GM19467 (cell line): ENCODE results near the gene ZNF70.

Experiments used
- ATAC-seq: cut with Tn5 transposase; IDR thresholded peaks from one replicate; pipeline ENCODE4 v1.9.1; 2021; ENCODE audit warnings: mild to moderate bottlenecking, moderate library complexity; ENCODE audit not compliant: unreplicated experiment

ZNF70 gene

DNA sequence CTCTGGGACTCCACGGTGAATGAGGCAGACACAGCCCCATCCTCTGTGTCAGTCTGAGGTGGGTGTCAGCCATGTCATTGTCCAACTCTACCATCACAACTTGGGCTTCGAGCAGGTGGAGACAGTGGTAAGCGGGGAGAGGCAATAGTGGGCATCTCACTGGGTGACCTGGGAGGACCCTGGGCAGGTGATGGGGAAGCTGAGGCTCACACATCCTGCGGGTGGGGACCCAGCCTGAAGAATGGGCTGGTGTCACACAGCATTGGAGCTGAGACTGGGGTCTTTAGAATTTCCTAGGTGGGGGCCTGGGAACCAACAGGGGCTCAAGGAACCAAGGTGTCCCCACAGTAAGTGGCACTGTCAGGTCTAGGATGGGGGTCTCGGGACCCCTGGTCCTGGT lies 28.8 kb upstream of the ZNF70 start:
- ATAC-seq: no peak

DNA sequence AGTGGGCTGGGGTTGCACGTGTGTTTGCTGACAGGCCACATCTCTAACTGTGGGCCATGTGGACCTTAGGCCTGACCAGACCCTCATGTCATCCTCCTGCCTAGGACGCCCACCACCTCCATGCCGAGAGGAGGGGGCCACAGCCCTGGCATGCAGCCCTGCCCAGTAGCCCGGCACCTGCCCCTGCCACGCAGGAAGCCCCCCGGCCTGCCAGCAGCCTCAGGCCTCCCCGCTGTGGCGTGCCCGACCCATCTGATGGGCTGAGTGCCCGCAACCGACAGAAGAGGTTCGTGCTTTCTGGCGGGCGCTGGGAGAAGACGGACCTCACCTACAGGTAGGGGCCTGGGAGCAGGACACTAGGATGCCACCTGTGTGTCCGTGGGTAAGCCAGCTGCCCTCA lies 28.2 kb upstream of the ZNF70 start:
- no peak for ATAC-seq

DNA sequence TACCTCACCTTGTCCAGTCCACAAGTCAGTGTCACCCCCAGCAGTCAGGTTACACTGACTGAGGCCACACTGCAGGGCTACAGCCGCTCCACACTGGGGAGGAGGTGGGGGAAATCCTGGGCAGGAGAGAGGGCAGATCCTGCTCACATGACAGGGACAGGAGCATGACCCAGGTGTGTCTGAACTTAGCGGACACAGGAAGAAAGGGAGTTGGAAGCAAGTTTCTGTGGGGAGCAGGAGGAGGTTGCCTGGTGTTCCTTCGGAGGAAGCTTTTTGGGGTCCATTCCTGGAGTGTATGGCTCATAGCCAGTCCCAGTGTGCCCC lies 27.6 kb upstream of the ZNF70 start:
- no peak for ATAC-seq

DNA sequence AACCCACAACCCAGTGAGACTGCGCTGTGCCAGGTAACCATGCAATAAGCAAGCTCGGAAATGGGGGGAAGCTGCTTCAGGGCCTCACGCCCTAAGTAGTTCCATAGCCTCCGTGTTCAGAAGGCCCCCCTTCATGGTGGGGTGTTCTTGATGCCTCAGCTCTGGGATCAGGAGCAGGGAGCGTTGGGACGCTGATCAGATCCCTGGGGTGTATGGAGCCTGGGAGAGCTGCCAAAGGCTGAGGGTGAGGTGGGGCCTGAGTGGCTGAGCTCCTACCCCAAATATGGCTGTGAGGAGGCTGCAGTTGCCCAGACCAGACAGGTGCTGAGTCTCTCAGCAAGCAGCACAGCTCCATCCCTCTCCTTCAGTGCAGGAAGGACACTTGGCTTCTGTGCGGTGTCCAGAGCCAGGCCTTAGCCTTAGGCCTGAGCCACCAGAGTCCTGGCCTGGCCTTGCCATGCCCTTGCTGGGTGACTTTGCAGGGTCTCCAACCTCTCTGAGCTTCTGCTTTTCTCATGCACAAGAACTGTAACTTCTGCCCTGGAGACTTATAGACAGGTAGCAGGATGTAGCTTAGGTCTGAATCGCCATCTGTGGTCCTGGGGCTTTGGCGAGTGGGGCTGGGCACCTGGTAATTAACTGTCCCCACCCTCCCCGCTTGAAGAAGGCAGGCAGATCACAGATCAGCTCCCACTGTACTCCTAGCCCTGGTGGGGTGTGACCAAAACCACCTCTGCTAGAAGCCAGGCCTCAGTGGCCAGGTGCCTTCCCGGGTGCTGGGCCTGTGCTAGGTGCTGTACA lies 27.1 kb upstream of the ZNF70 start:
- ATAC-seq: no peak

DNA sequence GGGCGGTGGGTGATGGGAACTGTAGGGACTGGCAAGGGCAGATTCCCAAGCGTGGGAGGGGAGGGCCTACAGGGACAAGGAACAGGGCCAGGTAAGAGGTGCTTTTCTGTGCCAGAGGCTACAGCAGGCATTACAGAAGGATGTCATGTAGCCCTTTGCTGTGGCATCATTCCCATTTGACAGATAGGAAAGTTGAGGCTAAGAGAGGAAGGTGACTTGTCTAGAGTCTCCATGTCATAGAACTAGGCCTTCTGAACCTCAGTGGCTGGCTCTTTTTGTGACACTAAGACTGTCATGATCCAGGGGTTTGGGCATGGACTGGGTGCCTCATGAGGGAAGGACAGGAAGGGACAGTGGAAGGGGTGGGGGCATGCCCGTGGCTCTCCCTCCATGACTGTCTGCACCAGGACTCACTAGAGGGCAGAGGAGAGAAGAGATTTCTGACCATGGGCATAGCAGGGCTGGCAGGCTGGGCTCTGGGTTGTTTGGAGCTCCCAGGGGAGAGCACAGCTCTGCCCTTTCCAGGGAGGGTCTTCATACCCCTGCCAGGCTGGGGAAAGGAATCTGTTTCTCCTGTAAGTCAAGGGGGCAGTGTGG lies 25.0 kb upstream of the ZNF70 start:
- no peak for ATAC-seq

DNA sequence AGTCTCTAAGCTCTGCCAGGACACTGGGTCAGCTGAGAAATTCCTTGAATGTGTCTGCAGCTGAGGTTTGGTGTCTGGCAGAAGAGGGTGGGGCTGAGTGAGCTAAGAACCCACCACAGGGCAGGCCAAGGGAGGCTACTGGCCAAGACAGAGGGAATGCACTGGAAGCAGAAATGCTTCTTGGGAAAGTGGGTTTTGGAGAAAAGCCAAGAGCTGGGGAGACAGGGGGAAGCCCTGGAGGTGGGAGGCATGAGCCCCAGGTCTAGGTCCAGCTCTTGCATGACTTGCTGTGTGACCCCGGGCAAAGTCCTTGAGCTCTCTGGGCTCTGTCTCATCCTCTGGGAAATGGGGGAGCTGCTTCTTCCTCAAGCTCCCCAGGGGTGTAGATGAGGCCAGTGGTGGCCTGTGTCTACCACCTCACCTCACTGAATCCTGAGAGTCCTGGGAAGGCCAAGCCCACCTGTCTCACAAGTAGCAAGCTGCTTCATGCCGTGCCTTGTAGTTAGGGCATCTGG lies 24.1 kb upstream of the ZNF70 start:
- ATAC-seq: no peak

DNA sequence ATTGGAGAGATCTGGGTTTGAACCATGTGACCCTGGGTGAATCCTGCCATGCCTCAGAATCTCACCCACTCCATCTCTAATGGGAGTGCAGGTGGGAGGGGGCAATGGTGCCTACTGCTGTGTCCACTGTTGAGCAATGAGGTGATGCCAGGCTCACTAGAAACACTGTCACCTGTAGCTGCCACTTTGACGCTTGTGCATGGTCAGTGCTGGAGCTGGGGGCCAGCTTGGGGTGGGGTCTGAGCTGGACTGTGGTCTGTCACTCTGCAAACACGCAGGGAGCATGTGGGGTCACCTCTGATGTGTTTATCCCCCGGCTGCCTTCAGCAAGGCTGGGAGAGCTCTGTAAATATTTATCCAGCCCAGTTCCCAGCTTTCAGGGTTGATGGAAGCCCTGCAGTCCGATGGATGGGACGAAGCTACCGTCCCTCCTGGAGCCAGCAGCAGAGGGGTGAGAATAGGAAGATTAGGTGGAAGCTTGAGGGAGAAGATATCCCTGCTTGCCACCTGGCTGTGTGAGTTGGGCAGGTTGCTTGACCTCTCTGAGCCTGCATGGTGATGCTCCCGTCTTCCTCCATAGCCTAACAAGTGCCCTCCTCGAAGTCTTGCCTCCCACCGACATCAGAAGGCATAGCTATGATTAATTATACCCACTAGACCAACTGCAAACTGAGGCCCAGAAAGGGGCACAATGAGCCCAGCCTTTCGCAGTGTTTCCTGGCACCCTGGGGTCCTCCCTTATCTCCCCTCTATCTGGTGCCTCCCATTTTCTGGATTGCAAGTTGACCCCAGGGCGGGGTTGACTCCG lies 23.4 kb upstream of the ZNF70 start:
- no peak for ATAC-seq

DNA sequence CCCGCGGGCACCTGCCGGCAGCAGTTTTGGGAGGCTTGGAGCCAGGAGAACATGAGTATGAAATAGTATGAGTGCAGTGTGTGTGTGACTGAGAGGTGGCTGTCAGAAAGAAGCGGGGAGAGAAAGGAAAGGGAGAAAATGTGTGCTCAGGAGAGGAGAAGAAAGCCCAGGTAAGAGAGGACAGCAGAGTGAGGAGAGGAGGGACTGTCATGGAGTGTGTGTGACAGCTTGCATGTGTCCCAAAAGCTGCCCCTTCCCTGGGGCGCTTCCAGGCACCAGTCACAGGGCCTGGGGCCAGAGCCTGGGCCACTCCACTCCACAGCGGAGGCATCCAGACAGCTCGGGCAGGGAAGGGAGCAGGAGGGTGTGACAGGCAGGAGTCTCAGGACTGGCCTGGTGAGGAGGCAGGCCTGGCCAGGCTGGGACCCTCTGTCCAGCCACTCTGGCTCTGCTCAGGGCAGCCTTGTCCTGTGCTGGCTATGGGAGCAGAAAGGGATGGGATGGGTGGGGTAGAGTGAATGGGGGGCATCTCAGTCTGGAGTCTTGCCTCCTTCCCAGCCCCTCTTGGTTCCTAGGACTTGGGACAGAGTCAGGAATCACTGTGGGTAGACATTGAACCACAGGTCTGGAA lies 22.7 kb upstream of the ZNF70 start:
- no peak for ATAC-seq

DNA sequence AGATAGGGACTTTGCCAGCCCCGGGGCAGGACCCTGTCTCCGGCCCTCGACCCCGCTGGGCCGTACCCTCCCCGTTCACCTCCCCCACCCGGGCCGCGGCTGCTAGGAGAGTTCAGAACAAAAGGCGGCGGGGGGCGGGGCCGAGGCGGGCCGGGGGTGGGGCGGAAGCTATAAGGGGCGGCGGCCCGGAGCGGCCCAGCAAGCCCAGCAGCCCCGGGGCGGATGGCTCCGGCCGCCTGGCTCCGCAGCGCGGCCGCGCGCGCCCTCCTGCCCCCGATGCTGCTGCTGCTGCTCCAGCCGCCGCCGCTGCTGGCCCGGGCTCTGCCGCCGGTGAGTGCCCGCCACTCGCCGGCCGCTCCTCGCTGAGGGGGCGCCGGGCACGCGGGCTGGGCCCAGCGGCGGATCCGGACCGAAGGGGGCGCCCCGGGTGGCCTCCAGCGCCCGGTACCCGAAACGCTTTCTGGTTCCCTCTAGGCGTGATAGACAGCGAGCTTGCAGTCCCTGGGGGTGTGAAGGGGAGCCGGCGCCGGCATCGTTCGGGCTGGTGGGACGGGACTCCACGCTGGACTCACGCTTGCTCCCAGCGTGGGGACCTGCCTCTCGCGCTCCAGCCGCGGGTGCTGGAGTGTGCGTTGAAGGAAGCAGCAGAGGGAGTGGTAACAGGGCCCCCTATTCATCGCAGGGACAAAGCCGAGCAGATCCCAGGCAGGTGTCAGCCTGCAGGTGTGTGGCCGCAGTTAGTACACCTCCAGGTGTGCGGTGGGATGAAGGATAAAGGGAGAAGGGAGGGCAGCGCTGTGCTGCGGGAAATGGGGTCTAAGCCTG lies 21.9 kb upstream of the ZNF70 start, which contains the start of gene MMP11:
Gene MMP11, plus strand, starts transcription at position 201 of the 825 bp plus-strand sequence. Its CDS starts 22 bp downstream, at position 223.
- no peak for ATAC-seq

DNA sequence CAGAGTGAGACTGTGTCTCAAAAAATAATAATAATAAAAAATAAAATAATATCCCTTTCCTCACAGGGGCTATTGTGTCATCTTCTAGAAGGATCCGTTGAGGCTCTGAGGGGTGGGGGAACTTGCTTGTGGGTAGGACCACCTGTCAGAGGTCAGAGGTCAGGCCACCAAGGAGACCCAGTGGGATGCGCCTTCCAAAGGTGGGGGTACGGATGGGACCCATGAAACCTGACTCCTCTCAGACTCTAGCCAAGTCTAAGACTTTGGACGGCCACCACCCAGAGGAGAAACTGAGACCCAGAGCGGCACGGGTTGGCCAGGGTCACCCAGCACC lies 21.4 kb upstream of the ZNF70 start:
- ATAC-seq: no peak

DNA sequence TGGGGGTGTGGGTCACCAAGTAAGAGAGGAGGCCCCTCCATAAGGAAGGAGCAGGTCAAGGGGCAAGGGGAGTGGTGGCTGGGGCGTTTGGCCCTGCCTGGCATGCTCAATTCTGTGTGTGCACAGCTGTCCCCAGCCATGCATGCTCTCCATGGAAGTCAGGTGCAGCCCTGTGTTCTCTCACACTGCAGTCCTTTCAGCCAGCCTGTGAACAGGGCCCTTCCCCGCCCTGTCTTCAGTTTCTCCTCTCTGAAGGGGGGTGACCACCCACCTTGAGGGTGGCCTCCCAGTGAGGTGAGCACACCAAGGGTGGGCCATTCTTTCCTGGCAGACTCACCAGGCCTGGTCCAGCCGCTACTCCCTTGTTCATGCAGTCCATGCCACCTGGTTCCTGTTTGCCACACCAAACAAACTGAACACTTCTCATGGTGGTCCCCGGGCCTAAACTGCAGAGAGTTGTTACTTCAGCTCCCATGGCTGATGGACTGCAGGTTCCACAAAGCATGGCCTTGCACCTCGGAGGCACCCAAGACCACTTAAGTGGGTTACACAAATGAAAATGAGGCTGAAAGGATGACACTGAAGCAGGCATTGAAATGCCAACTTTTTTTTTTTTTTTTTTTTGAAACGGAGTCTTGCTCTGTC lies 18.5 kb upstream of the ZNF70 start:
- ATAC-seq: no peak

DNA sequence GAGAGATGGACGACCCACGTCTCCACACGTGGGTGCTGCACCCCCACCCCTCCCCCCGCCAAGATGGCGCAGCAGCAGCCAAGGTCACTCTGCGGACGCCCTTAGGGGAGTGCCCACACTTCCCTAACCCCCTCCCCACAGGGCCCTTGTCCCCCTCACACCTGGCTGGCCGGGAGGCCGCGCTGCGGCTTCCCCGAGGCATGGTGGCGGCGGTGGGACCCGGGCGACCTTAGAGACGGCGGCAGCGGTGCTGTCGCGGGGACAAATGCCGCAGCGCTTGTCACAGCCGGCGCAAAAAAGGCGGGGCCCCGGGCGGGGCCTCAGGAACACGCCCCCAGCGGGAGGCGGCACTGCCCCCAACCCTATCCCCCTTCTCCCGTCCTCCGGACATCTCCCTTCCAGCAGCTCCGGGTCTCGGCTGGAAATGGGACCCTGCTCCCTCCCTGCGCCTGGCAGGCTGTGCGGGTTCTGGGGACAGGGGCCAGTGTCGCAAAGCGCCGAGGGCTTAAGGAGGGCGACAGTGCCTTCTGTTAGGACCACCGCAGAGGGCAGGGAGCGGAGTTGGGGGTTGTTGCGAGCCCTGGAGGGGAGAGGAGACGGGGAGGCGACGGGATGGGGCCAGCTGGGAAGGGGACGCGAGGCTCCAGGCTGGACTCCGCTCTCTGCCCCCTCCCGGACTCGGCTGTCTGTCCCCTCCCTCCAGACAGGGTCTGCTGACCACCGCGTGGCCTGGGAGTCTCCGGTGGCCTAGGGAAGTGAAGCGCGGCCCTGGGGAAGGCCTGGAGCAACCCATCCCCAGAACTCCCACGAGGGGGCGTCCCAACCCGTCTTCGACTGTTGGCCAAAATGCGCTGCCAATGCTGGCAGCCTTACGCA lies 17.0 kb upstream of the ZNF70 start, which contains the start of gene CHCHD10:
Gene CHCHD10, minus strand, starts transcription at position 300 of the 876 bp plus-strand sequence. Its CDS starts 98 bp downstream, at position 202.
- no peak for ATAC-seq

DNA sequence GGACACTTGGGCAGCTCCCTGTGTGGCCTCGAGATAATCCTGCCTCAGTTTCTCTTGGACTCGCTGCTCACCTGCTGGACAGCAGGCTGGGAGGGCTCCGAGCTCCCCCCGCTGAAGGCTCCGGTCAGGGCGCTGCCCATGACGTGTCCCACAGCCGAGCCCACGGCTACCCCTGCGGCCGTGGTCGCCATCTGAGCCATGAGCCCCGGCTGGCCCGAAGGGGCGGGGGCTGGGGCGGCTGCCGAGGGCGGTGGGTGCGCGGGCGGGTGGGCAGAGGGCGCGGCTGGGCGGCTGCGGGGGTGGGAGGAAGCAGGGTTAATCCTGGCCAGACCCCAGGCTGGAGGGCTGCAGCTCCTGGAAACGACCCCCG lies 16.4 kb upstream of the ZNF70 start:
- no peak for ATAC-seq

DNA sequence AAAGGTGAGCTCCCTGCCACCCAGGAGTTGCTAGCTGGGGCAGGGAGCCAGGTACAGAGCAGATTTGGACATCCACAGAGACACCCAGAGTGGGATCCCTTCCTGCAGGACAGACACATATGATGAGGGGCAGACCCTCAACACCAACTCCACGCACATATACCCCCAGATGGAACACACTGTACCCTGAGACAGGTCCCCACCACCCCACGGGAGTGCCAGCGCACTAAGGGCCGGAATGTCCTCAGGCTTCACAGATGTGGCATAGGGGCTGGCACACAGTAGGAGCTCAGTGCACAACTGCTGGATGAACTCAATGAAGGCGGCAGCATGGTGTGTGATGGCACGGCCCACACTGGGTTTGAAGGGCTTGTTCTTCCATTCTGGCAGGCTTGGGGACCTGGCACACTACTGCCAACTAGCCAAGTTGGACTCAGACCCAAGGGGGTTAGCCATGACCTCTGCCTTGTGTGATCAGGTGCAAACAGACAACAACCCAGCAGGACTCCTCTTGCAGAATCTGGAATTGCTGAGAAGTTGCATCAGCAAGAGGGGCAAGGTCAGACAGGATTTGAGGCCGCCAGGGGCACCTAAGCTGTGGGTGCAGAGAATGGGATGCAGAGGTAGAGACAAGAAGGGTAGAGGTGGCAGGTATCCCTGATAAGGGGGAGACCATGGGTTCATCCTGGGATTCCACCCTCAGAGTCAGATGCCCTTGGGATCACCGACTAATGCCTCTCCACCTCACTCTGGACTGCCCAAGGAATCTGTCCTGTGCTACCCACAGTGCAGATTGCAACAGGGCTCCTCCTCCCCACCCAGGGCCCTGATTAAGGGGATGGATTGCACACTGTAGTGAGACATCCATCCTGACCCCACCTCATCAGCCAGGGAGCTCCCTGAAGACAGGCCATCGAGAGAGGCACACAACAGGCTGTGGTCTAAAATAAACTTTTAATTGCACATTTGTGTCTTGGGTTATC lies 14.3 kb upstream of the ZNF70 start:
- ATAC-seq: no peak

DNA sequence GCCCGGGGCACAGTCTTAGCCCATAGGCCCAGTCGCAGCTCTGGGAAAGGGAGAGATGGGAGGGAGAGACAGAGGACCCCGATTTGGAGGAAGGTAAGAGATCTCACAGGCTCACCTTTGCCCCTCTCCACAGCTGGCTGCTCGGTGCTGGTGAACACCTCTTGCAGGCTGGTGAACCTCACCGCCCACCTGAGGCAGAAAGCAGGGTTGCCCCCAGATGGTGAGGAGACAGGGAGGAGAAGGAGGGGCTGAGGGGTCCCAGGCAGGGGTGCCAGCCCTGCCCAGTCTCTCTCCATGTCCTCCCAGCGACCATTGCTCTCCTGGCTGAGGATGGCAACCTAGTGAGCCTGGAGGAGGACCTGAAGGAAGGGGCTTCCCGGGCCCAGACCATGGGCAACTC lies 13.0 kb upstream of the ZNF70 start:
- ATAC-seq: no peak

DNA sequence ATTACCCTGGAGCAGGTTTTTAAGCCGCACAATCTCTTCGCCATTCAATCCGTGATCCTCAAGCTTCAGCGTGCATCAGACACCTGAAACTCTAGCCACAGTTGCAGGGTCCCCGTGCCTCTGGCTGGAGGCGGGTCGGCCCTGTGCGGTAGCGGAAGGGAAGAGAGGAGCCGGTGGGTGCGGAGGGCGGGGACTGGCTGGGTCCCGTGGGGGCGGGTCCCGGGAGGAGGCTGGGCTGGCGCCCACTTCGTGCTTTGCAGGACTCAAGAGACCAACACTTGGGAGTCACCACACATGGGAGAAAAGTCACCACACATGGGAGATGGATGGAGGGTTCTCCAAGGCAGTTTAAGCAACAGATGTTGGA lies 12.7 kb upstream of the ZNF70 start:
- ATAC-seq: no peak

DNA sequence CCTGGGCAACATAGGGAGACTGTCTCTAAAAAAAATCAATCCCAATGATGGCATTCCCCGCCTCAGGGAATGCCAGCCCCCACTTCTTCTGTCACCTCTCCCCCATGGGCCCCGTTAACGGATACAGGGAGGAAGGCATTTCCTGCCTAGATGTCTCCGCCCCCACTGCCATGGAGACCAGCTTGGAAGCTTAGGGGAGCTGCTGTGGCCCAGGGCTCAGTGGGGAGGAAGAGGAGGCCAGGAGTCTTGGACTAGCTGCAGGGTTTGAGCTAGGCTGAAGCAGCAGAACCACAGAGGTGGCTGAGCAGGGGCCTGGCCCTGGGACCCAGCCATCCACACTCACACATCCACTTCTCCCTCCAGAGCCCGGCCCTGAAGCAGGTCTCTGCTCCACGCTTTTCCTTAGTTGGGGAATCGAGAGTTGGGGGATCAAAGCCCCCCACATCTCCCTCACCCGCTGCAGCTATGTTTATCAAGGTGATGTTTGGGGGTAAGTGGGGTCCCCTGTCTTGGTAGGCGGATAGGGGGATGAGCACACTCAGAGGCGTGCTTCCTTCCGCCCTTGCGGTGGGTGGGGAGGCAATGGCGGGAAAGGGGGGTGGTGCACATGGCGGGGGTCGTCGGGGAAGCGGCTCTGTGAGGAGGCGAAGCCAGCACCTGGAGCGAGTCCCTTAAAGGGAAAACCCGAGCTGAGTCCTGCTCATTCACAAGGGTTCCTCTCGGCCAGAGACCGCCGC lies 12.1 kb upstream of the ZNF70 start, which contains the start of gene C22orf15:
Gene C22orf15, plus strand, starts transcription at position 149 of the 737 bp plus-strand sequence. Its CDS starts 317 bp downstream, at position 466.
- no peak for ATAC-seq
